ENCODE results near the gene FAM162A.
A peak's percentile ranks its signal among the peaks of the same experiment; 100 is the strongest.
"Not testable (repeated sequence)": the region's sequence is repeated elsewhere in the genome, so short reads cannot be mapped to it uniquely, and the experiment has no call there.

FAM162A gene

GRCh38 chr3:122421836-122422235 lies 37.9 kb downstream of the FAM162A start:
- DNase-seq, result no peak

- DNase-seq, result no peak
These were observed 44.0 kb downstream of the FAM162A start for GRCh38 chr3:122427857-122428471.

- no peak for DNase-seq
These were observed 46.4 kb downstream of the FAM162A start for GRCh38 chr3:122430371-122430770.

- DNase-seq, result no peak
These were observed 52.0 kb downstream of the FAM162A start for GRCh38 chr3:122435950-122436349.

- DNase-seq, result no peak
These were observed 59.1 kb downstream of the FAM162A start for GRCh38 chr3:122443090-122443489.

- DNase-seq, result not testable (repeated sequence)
These were observed 59.9 kb downstream of the FAM162A start for GRCh38 chr3:122443762-122444490.

GRCh38 chr3:122444491-122444887 lies 60.5 kb downstream of the FAM162A start:
- DNase-seq, result not testable (repeated sequence)

GRCh38 chr3:122448218-122448617 lies 64.2 kb downstream of the FAM162A start:
- not testable (repeated sequence) for DNase-seq

GRCh38 chr3:122451371-122451770 lies 67.4 kb downstream of the FAM162A start:
- no peak for DNase-seq

- no peak for DNase-seq
These were observed 72.1 kb downstream of the FAM162A start for GRCh38 chr3:122456074-122456473.

GRCh38 chr3:122457706-122458105 lies 73.7 kb downstream of the FAM162A start:
- no peak for DNase-seq

- DNase-seq, result peak; percentile 7
These were observed 75.0 kb downstream of the FAM162A start for GRCh38 chr3:122458992-122459391.

- no peak for DNase-seq
These were observed 77.8 kb downstream of the FAM162A start for GRCh38 chr3:122461806-122462205.
